Stimulated activated CD8-positive, alpha-beta memory T cell treated with anti-CD3 and anti-CD28 coated beads, Interleukin-15, amount 100 ng/mL, for 24 hours (primary cell): ENCODE measurements around the gene PET117.
"Not testable (repeated sequence)": the region's sequence is repeated elsewhere in the genome, so short reads cannot be mapped to it uniquely, and the experiment has no call there.

Experiments
- DNase-seq: peaks from one replicate; pipeline ENCODE4 v3.0.0-alpha.2; 2020; ENCODE audit warnings: low read depth

The PET117 gene

DNA sequence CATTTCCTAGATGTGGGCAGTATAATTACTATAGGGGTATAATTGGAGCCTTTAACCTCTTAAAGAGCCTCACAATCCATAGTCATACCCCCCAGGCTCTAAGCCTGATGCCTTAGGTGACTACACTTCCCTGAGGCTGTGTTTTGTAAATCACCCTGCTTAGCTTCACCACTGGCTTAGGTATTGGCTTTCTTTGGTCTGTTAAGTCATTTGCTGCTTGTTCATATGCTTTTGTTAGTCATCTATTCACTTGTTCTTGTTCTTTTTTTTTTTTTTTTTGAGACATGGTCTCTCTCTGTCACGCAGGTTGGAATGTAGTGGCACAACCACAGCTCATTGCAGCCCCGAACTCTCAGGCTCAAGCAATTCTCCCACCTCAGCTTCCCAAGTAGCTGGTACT is 26.7 kb downstream of the PET117 start:
- DNase-seq = no peak

DNA sequence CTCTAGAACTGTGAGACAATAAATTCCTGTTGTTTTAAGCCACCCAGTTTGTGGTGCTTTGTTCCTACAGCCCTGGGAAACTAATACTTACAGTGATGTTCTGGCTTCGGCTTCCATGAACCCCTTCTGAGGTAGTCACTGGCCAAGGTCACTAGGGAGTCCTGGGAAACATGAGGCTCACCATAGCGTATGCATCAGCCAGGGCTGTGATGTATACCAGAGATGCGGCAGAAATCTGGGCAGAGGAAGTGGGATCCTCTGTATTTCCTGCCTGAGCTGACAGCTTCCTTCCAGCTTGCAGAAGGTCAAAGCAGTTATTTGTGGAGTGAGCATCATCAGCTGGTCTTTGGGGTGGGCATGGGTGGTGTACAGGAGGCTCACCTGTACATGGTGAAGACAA is 27.9 kb downstream of the PET117 start:
- no peak for DNase-seq

DNA sequence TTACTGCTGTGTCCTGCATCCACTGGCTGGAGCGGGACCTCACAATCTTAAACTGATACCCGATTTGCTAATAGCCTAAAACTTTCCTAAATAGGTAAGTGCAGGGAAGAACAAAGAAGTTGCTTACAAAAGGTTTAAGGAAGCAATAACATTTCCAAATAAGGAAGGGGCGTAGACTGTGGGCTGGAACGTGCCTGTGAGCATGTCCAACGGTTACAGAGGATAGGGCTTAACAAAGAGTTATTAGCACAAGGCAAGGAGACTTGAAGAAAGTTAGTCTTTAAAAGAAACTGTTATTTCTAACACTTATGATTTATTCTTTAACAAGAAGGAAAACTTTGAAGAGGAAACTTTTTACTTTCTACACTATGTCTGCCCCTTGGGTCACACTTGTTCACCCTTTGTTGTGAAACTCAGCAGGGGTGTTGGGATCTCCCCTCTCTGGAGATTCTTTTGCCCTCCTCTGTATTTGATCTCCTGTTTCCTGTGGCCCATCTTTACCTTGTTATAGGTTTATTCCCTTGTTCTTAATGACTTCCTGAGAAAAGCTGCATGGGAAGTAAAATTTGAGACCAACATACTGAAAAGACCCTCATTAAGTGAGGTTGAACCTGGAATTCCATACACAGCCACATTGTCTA is 28.7 kb downstream of the PET117 start:
- DNase-seq = no peak

DNA sequence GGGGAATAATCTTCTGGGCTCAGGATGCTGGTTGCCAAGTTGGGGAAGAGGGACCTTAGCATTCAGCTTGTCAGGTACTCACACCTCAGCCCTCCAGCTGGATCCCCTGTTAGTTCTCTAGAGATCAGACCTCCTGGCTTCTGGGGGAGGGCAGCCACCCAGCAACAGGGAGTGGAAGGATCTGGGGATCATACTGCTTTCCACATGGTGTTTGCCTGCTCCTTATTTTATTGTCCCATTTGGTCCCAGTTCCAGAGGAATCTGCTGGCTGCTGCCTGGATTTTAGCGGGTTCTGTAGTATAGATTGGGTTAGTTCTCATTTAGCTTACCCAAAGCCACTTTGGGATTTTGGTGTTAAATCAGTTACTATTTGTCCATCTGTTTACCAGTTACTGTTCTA is 29.3 kb downstream of the PET117 start:
- DNase-seq = no peak

DNA sequence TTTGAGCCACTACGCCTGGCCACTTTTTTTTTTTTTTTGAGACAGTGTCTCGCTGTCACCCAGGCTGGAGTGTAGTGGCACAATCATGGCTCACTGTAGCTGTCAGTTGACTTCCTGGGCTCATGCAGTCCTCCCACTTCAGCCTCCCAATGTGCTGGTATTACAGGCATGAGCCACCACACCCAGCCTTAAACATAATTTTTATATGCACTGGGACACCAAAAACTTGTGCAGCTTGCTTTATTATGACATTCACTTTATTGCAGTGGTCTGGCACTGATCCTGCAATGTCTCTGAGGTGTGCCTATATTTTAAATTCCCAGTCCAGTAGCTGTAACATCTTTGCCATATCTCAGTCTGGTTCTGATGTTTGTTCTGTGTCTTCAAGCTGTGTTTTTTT is 34.7 kb downstream of the PET117 start:
- no peak for DNase-seq

DNA sequence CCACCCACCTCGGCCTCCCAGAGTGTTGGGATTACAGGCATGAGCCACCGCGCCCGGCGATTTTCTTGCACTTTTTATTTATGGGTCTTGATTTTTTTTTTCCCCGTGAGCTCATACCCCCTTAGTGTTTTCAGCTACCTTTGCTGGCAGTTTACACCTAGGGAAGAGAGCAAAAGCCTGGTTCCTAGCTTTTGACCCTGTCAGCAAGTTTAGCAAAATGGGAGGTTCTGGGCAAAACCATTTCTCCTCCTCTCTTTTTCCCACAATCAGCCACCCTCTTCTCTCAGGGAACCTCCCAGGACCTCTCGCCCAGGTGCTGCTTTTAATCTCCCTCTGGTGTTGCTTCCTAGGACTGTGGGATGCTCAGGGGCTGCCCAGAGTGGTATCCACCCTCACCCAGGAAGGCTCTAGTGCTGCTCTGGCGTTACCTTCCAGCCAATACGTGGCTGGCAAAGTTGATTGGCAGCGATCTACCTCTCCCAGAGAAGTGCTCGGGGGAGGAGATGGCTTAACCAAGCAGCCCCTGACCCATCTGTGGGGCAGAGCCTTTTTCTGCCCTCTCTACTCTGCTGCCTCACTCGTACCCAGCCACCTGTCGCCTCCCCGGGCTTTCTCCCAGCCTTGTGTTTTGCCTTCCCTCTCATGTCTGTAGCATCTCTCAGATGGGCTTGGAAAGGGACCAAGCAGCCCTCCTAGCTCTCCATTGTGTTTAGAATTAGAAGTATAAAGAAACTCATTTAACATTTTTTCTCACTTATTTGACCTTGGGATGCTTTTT is 37.4 kb downstream of the PET117 start:
- no peak for DNase-seq

DNA sequence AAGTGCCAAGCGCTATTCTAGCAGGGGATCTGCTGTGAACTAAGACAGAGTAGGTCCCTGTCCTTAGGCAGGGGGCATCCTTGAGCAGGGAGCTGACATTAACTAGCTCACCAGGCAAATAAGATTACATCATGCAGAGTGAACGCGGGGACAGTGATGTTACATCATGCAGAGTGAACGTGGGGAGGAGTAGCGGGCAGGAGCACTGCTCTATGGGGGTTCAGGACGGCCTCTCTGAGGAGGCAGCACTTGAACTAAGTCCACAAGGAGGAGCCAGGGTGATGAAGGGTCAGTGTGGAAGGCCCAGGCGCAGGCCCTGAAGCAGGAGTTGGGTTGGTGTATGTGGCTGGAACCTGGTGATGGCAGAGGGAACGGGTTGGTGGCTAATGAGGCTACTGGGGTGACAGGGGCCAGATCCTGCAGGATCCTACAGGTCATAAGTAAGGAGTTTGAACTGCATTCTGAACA is 38.7 kb downstream of the PET117 start:
- DNase-seq = no peak

DNA sequence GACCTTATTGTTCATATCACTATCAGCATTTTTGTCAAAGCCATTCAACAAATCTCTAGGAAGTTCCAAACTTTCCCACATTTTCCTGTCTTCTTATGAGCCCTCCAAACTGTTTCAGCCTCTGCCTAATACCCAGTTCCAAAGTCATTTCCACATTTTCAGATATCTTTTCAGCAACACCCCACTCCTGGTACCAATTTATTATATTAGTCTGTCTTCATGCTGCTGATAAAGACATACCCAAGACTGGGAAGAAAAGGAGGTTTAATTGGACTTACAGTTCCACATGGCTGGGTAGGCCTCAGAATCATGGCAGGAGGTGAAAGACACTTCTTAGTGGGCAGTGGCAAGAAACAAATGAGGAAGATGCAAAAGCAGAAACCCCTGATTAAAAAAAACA is 42.7 kb downstream of the PET117 start:
- DNase-seq = not testable (repeated sequence)

DNA sequence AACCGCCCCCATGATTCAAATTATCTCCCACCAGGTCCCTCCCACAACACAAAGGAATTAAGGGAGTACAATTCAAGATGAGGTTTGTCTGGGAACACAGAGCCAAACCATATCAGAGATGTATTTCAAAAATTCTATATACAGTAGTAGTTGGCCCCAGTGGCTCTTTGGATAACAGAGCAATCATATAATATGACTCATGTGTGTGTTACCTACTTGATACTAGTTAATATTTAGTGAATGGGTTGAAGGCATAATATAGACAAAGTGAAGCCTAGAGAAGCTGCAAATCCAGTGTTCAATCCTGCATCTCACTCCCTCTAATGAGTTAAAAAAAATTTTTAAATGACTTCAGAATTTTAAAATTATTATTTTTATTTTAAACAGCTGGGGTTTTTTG is 43.2 kb downstream of the PET117 start:
- no peak for DNase-seq

DNA sequence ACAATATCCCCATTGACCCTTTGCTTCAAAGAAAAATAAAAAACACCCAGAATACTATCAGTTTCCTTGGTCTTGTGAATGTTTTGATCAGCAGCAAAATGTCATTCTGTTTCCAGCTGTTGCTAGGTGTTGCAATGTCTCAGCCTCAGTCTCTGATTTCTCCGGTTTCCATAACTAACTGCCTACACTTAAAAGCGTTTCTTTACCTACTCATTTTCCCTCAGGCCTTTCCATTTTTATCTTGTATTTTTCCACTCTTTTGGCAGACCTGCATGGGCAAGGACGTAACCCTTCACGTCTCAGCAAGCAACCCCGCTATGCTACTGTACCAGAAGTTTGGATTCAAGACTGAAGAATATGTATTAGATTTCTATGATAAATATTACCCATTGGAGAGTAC is 49.4 kb downstream of the PET117 start:
- DNase-seq = no peak

DNA sequence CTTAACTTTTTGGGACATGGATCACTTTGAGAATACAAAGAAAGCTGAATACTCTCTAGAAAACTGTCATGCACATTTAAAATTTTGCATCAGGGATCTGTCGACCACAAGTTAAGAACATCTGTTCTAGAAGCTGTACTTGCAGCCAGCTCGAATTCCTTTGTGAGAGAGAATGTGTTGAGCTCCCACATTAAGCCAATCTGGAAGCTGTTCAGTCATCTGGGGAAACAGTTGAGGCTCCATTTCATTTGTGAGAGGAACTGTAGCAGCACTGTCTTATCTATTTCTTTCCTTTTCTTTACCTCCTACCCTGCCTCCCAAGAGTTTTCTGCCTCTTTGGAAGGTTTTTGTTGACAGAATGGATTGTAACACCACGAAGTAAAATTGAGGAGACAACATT is 50.8 kb downstream of the PET117 start:
- no peak for DNase-seq

DNA sequence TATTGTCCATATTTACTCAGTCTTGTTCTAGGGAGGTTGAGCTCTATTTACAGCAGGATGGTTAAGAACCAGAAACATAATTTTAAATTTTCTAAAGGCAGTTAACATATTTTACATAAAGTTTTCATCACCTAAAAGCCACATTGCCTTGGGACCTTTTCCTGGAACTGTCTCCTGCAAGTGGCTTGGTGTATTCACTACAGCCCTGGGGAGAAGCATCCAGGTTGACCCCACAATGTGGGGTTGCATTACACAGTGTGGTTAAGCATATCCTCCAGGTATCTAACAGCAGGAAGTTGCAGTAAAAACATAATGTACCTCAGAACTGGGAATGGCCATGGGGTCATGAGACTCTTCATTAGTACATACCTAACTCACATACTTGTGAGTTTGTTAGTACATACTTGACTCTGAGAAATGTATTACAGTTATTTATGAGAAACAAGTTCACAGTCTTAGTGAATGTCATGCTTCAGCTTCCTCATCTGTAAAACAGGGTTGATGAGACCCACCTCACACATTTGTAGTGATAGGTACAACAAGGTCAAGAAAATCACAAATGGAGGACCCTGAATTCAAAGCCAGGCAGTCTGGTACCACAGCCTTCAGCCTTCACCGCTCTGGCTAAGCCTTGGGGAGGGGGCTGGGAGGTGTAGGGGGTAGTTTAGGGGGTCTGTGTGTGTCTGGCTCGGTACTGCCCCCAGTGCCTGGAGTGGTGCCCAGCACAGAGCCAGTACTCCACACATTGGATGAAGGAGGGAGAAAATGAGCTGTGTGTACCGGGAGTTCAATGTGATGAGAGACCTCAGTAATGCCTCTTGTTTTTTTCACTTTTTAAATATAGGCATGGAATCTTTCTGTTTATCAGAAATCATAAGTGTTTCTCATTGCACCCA is 52.9 kb downstream of the PET117 start:
- DNase-seq = no peak

DNA sequence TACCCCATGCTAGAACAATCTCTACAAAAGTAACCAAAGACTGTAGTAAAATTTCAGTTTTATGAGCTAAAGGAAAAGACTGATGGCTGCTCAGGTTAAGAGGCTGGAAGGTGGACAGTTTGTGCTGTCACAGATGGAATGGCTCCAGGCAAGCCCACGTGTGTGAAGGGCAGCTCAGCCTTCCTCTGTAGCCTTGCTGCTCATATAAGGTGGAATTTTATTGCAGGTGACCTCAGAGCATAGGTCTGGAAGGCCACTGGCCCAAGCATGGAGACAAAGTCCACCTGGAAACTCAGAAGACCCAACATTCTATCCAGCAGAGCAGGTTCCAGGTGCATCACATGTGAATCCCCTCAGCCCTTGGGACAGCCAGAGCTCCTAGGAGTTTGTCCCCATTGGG is 53.6 kb downstream of the PET117 start:
- DNase-seq = no peak
